ENCODE data around the gene ADH7.

DNA sequence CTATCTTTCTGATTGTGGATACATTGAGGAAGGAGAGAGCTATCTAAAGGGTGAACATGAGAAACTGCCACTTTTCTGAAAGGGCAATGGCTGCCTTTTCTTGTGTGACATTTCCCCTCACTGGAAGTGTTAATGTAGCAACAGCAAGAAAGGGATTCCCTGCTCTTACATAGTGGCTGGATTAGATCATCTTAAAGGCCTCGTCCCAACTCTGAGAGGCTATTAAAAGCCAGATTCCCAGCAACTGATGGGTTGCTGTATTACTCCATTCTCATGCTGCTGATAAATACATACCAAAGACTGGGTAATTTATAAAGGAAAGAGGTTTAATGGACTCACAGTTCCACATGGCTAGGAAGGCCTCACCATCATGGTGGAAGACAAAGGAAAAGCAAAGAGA, 33.7 kb upstream of the ADH7 start:
- TF ChIP-seq, protein P1, sequence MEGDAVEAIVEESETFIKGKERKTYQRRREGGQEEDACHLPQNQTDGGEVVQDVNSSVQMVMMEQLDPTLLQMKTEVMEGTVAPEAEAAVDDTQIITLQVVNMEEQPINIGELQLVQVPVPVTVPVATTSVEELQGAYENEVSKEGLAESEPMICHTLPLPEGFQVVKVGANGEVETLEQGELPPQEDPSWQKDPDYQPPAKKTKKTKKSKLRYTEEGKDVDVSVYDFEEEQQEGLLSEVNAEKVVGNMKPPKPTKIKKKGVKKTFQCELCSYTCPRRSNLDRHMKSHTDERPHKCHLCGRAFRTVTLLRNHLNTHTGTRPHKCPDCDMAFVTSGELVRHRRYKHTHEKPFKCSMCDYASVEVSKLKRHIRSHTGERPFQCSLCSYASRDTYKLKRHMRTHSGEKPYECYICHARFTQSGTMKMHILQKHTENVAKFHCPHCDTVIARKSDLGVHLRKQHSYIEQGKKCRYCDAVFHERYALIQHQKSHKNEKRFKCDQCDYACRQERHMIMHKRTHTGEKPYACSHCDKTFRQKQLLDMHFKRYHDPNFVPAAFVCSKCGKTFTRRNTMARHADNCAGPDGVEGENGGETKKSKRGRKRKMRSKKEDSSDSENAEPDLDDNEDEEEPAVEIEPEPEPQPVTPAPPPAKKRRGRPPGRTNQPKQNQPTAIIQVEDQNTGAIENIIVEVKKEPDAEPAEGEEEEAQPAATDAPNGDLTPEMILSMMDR (IDR thresholded peaks at IDR 0.05; ENCODE audit: control extremely low read depth in 1 of 3, insufficient read depth in 1 of 3, low read depth in 1 of 3, low read length in 3 of 3) = no peak
- TF ChIP-seq TAF1 (IDR thresholded peaks at IDR 0.05; ENCODE audit: low read depth, low read length) (no peak), SAP30 (IDR thresholded peaks at IDR 0.05; ENCODE audit: insufficient read depth, insufficient replicate concordance, low read length) (no peak), EZH2 (IDR thresholded peaks at IDR 0.05; ENCODE audit: low read depth, low read length, severe bottlenecking) (no peak), TAF7 (optimal IDR thresholded peaks at IDR 0.05; ENCODE audit: borderline replicate concordance, low read depth, low read length) (no peak), CREB1 (IDR thresholded peaks at IDR 0.05) (no peak), JUND (IDR thresholded peaks at IDR 0.05; ENCODE audit: low read length) (no peak), NRF1 (IDR thresholded peaks at IDR 0.05; ENCODE audit: low read depth, low read length) (no peak), TBP (IDR thresholded peaks at IDR 0.05; ENCODE audit: low read depth, low read length) (no peak), MAFK (IDR thresholded peaks at IDR 0.05; ENCODE audit: low read depth, low read length) (no peak), POLR2A (IDR thresholded peaks at IDR 0.05; ENCODE audit: control extremely low read depth in 1 of 2, low read depth in 2 of 2, low read length in 2 of 2) (no peak), RFX5 (IDR thresholded peaks at IDR 0.05; ENCODE audit: borderline replicate concordance, low read depth, low read length) (no peak), SUZ12 (IDR thresholded peaks at IDR 0.05; ENCODE audit: low read length) (no peak)

Measured in H1 (cell line).